Myocyte (in vitro differentiated cells): ENCODE measurements around the gene ZGRF1. TPM values are rescaled to one million over a fixed set of nuclear protein-coding genes. Genes with fewer than 3 reads are reported as not detected.
"Not testable (repeated sequence)": the region's sequence is repeated elsewhere in the genome, so short reads cannot be mapped to it uniquely, and the experiment has no call there.

Experiments used
- DNase-seq: peaks from one replicate; pipeline ENCODE4 v3.0.0-alpha.2; 2012; ENCODE audit warnings: low read depth
- total RNA-seq: library from RNA; depleted of rRNA; stranded (reverse); fragments of >200 nt; gene quantifications from 2 replicates; pipeline ENCODE4 v1.2.3, GENCODE V29; 2014

The ZGRF1 gene
- total RNA-seq, 1 donor from 2014 or later, result 3.2 TPM

GRCh38 chr4:112642526-112642925 is 5.8 kb upstream of the ZGRF1 start:
- no peak for DNase-seq

- no peak for DNase-seq
These were observed 800 bp upstream of the ZGRF1 start for GRCh38 chr4:112637552-112637866.

- peak; percentile 40 for DNase-seq
These were observed 3.1 kb downstream of the ZGRF1 start for GRCh38 chr4:112633477-112634235.

- no peak for DNase-seq
These were observed 10.5 kb downstream of the ZGRF1 start for GRCh38 chr4:112626228-112626627.

- DNase-seq, result no peak
These were observed 19.7 kb downstream of the ZGRF1 start for GRCh38 chr4:112616984-112617383.

- DNase-seq, result not testable (repeated sequence)
These were observed 23.9 kb downstream of the ZGRF1 start for GRCh38 chr4:112612814-112613213.

GRCh38 chr4:112604589-112604988 is 32.1 kb downstream of the ZGRF1 start:
- DNase-seq, result peak; percentile 83

- no peak for DNase-seq
These were observed 41.7 kb downstream of the ZGRF1 start for GRCh38 chr4:112594993-112595392.

GRCh38 chr4:112593438-112594133 is 43.1 kb downstream of the ZGRF1 start:
- no peak for DNase-seq

GRCh38 chr4:112592717-112593116 is 44.0 kb downstream of the ZGRF1 start:
- no peak for DNase-seq

GRCh38 chr4:112591593-112591992 is 45.1 kb downstream of the ZGRF1 start:
- peak; percentile 38 for DNase-seq

GRCh38 chr4:112589206-112589605 is 47.5 kb downstream of the ZGRF1 start:
- peak; percentile 45 for DNase-seq

GRCh38 chr4:112585977-112586736 is 50.6 kb downstream of the ZGRF1 start:
- no peak for DNase-seq

GRCh38 chr4:112567536-112567935 is 69.2 kb downstream of the ZGRF1 start:
- no peak for DNase-seq

- no peak for DNase-seq
These were observed 71.9 kb downstream of the ZGRF1 start for GRCh38 chr4:112564706-112565270.

GRCh38 chr4:112563431-112564200 is 73.1 kb downstream of the ZGRF1 start:
- DNase-seq, result peak; percentile 73

GRCh38 chr4:112562254-112562879 is 74.3 kb downstream of the ZGRF1 start:
- no peak for DNase-seq

GRCh38 chr4:112560084-112560483 is 76.6 kb downstream of the ZGRF1 start:
- no peak for DNase-seq

- DNase-seq, result no peak
These were observed 77.7 kb downstream of the ZGRF1 start for GRCh38 chr4:112559053-112559452.

- no peak for DNase-seq
These were observed 78.9 kb downstream of the ZGRF1 start for GRCh38 chr4:112557676-112558411.
